Upper lobe of left lung (tissue), 6 donors: ENCODE data around the gene PSAPL1. TPM values are rescaled to one million over a fixed set of nuclear protein-coding genes. Genes with fewer than 3 reads are reported as not detected.

Experiments
- ATAC-seq, 2 donors: fragments of 200-7000 bp; cut with Tn5 transposase; one replicate each; pipeline ENCODE4 v1.9.1; 2022; ENCODE audit warnings: mild to moderate bottlenecking in 2 of 2, moderate library complexity in 2 of 2; ENCODE audit not compliant: low FRiP score in 2 of 2
- DNase-seq, 2 donors: peaks; one replicate each; pipeline ENCODE4 v3.0.0-alpha.2; 2019 to 2020
- H3K27ac ChIP-seq, 4 donors: fragments of 200-600 bp; sonication (generic); one replicate each; pipeline ENCODE4 v1.5.1; 2016 to 2019
- H3K27me3 ChIP-seq, 4 donors: fragments of 200-600 bp; sonication (generic); one replicate each; pipeline ENCODE4 v1.5.1; 2017 to 2019
- H3K36me3 ChIP-seq, 4 donors: fragments of 200-600 bp; sonication (generic); one replicate each; pipeline ENCODE4 v1.5.1; 2016 to 2019
- H3K4me1 ChIP-seq, 4 donors: fragments of 200-600 bp; sonication (generic); one replicate each; pipeline ENCODE4 v1.5.1; 2018 to 2019
- H3K4me3 ChIP-seq, 4 donors: fragments of 200-600 bp; sonication (generic); one replicate each; pipeline ENCODE4 v1.5.1; 2017 to 2019; ENCODE audit warnings: mild to moderate bottlenecking in 2 of 4, moderate library complexity in 1 of 4
- H3K9me3 ChIP-seq, 4 donors: fragments of 200-600 bp; sonication (generic); one replicate each; pipeline ENCODE4 v1.5.1; 2018 to 2019
- CTCF ChIP-seq, 6 experiments: fragments of 450-650 bp in 4 of 6; fragments of 200-600 bp in 2 of 6; sonication (generic) in 2 of 6; IDR thresholded peaks; one replicate each; pipeline ENCODE4 v1.5.1; 2016 to 2019; ENCODE audit warnings: antibody characterized with exemption in 6 of 6
- EP300 ChIP-seq, 4 donors: sonication (generic); formaldehyde crosslinking; IDR thresholded peaks; one replicate each; pipeline ENCODE4 v1.5.1; 2017; ENCODE audit warnings: antibody characterized with exemption in 4 of 4, control low read depth in 2 of 4
- POLR2A ChIP-seq, 4 donors: fragments of 450-650 bp; IDR thresholded peaks; one replicate each; pipeline ENCODE4 v1.5.1; 2016 to 2017; ENCODE audit warnings: antibody characterized with exemption in 4 of 4, mild to moderate bottlenecking in 2 of 4
- POLR2AphosphoS5 ChIP-seq, 2 donors: sonication (generic); formaldehyde crosslinking; IDR thresholded peaks; one replicate each; pipeline ENCODE4 v1.5.1; 2017; ENCODE audit warnings: antibody characterized with exemption in 2 of 2
- WGBS, 2 donors: methylation state at CpG; one replicate each; pipeline ENCODE4 v1.1.5; 2017 to 2018; 5-methylcytosine and 5-hydroxymethylcytosine counted together
- total RNA-seq, 6 donors: library from RNA; depleted of rRNA in 4 of 6; stranded (reverse); fragments of >200 nt in 4 of 6; gene quantifications; one replicate each; pipeline versions ENCODE4 v1.1.0 to v1.2.1, GENCODE V29; 2016 to 2021
- donor health status: DM: no; HTN: no; CAD: no; lungs with moderate emphysema.
- donor health status: DM: no; HTN: yes; CAD: no; lungs with severe emphysema.

PSAPL1 gene
- total RNA-seq, 6 donors from 2014 or later = 0.20 to 0.61 (median 0.31) TPM; not detected in 3

GRCh38 chr4:7384929-7385890, 49.5 kb downstream of the PSAPL1 start:
- 65 to 71% methylated on average over 8 to 12 of the region's 12 CpGs for WGBS, 2 donors
- H3K27me3 ChIP-seq = no peaks in the 10 kb centered on the region
- ATAC-seq = no peak
- H3K36me3 ChIP-seq = no peaks in the 10 kb centered on the region
- peak in 1 of 2 donors; percentile 15 for DNase-seq
- no peaks in the 10 kb centered on the region for H3K9me3 ChIP-seq
- no peaks in the 10 kb centered on the region for H3K4me1 ChIP-seq
- no peak overlapping the region for H3K4me3 ChIP-seq
- no peak overlapping the region for H3K27ac ChIP-seq
- no peak for TF ChIP-seq POLR2AphosphoS5 (IDR thresholded peaks at IDR 0.05)

GRCh38 chr4:7384003-7384928, 50.5 kb downstream of the PSAPL1 start:
- Histone ChIP-seq H3K27ac (no peak overlapping the region), H3K4me3 (no peak overlapping the region), H3K9me3 (no peaks in the 10 kb centered on the region), H3K4me1 (no peaks in the 10 kb centered on the region), H3K36me3 (no peaks in the 10 kb centered on the region), H3K27me3 (no peaks in the 10 kb centered on the region)
- ATAC-seq = no peak
- DNase-seq = peak; percentile 18 to 47
- 82 to 85% methylated on average over 22 to 28 of the region's 28 CpGs for WGBS, 2 donors
- no peak for TF ChIP-seq POLR2A (IDR thresholded peaks at IDR 0.05)
- no peak for TF ChIP-seq CTCF (IDR thresholded peaks at IDR 0.05)
- no peak for TF ChIP-seq EP300 (IDR thresholded peaks at IDR 0.05)
- no peak for TF ChIP-seq POLR2AphosphoS5 (IDR thresholded peaks at IDR 0.05)

- Histone ChIP-seq H3K4me3 (no peak overlapping the region), H3K36me3 (no peaks in the 10 kb centered on the region), H3K4me1 (no peaks in the 10 kb centered on the region), H3K9me3 (no peaks in the 10 kb centered on the region), H3K27ac (no peak overlapping the region), H3K27me3 (no peaks in the 10 kb centered on the region)
- ATAC-seq (no peak), DNase-seq (peak in 1 of 2 donors; percentile 15)
- TF ChIP-seq POLR2AphosphoS5 (IDR thresholded peaks at IDR 0.05) (no peak), EP300 (IDR thresholded peaks at IDR 0.05) (no peak), CTCF (IDR thresholded peaks at IDR 0.05) (no peak), POLR2A (IDR thresholded peaks at IDR 0.05) (no peak)
- WGBS, 2 donors = 74 to 89% methylated on average over 8 of the region's 8 CpGs
Measured at GRCh38 chr4:7383266-7383665, 51.5 kb downstream of the PSAPL1 start.

GRCh38 chr4:7382634-7383014, 52.1 kb downstream of the PSAPL1 start:
- Histone ChIP-seq H3K9me3 (no peaks in the 10 kb centered on the region), H3K27ac (no peak overlapping the region), H3K27me3 (no peaks in the 10 kb centered on the region), H3K4me3 (no peak overlapping the region), H3K36me3 (no peaks in the 10 kb centered on the region), H3K4me1 (no peaks in the 10 kb centered on the region)
- WGBS, 2 donors = 65 to 71% methylated on average over 8 of the region's 8 CpGs
- DNase-seq (no peak), ATAC-seq (no peak)
- TF ChIP-seq CTCF (IDR thresholded peaks at IDR 0.05) = no peak
- no peak for TF ChIP-seq POLR2A (IDR thresholded peaks at IDR 0.05)
- TF ChIP-seq POLR2AphosphoS5 (IDR thresholded peaks at IDR 0.05) = no peak
- no peak for TF ChIP-seq EP300 (IDR thresholded peaks at IDR 0.05)
